SK-MEL-5 (cell line): Measurements from ENCODE around the gene PREX1. TPM values are rescaled to one million over a fixed set of nuclear protein-coding genes. Genes with fewer than 3 reads are reported as not detected.

Experiments
- DNase-seq: peaks from one replicate; pipeline ENCODE4 v3.0.0-alpha.2; 2016; ENCODE audit warnings: low read depth, low spot score
- in situ Hi-C: cut with HindIII; loops from 2 replicates; pipeline ENCODE4 v1.10.0; 2016; ENCODE audit warnings: low sequenced_read_pairs, high pct_unique_total_duplicates, low pct_unique_long_range_greater_than_20kb
- total RNA-seq: library from RNA; depleted of rRNA; stranded (reverse); fragments of >200 nt; shearing (Covaris generic); gene quantifications from 2 replicates; pipeline ENCODE4 v1.2.3, GENCODE V29; 2014; rRNA removed

PREX1 gene
- total RNA-seq, 1 experiment from 2014 or later = 10.0 TPM

DNA sequence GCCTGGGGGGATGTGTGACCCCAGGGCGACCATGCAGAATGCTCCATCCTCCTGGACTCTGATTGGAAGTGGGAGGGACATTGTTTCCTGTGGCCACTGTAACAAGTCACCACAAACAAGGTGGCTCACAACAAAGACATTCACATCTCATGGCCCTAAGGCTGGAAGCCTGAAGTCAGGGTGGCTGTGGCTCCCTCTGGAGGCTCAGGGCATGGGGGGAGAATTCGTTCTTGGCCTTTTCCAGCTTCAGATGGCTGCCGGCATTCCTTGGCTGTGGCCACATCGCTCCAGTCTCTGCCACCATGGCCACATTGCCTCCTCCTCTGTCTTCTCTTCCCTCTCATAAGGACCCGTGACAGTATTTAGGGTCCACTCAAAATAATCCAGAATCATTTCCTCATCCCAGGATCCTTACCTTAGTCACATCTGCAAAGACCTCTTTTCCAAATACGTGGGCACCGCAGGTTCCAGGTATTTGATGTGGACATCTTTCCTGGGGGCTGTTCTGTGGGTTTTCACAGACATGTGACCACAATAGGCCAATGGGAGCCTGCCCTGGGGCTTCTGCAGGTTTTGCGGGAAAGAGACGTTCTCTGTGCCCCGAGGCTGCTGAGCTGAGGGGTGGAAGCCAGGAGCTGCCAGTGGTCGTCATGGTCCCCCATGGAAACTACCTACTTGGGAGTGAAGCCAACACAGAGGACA is 249.3 kb downstream of the PREX1 start:
- in situ Hi-C loops = no loop called here
- no peak for DNase-seq

DNA sequence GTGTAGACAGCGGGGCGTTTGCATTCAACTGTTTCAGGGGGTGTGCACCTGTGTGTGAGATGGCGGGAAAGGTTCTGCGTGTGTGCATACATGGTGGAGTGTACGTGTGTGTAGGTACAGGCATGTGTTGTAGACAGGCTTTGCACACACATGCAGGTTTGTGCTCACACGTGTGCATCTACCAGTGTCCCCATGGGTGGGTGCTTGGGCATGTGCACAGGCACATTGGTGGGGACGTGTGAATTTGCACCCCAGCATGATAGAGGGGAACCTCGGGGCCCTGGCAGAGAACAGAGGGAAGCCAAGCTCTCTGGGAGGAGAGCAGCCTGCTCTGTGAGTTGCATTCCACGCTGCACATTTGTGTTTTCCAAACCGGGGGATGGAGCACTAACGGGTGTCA is 250.2 kb downstream of the PREX1 start:
- in situ Hi-C loops = no loop called here
- DNase-seq = no peak

DNA sequence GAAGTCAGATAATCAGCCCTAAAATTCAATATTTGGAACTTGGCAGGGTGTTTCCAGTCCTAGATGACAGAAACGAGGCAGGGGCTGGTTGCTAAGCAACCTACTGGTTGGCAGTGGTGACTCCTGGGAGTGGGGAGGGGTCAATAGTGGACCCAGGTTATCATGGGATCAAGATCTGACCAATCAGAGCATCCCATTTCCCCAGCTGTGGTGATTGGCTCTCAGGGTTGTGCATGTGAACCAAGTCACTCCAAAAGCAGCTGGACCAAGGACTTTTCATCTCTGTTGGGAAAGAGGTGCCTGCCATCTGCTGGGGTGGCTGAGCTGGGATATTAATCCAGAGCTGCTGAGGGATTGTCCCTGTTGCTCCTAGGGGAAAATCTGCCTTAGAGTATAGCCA is 253.4 kb downstream of the PREX1 start:
- peak; percentile 71 for DNase-seq
- in situ Hi-C loops = no loop called here

Other genes with a start within 250 kb of the PREX1 start
- 95.5 and 104 TPM in 2 replicates for gene ARFGEF2, start 93.7 kb upstream of the PREX1 start, total RNA-seq
- gene CSE1L, start 218.3 kb upstream of the PREX1 start, total RNA-seq = 180 and 193 TPM in 2 replicates